GM21390 (cell line): Measurements from ENCODE around the gene ADGRL2.
"Not testable (repeated sequence)": the region's sequence is repeated elsewhere in the genome, so short reads cannot be mapped to it uniquely, and the experiment has no call there.

Experiments used
- ATAC-seq: cut with Tn5 transposase; IDR thresholded peaks from one replicate; pipeline ENCODE4 v1.9.1; 2021; ENCODE audit not compliant: unreplicated experiment

Gene ADGRL2

DNA sequence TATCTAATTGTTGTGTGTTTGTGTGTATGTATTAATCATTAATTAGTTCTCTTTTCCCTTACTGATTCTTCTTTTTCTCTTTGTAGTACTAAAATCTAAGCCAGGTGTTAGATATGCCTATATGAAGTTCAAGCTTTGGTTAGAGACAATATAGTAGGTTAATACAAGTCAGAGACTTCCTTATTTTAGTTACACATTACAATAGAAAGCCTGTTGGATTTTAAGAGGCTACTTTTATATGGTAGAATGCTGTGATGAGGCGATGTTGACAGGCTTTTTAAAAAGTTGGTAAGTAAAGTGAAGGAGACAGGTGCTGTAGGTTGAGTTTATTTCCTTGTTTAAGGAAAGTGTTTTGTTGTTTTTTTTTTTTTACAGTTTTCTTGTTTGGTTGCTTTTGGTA, 45.9 kb downstream of the ADGRL2 start:
- no peak for ATAC-seq

DNA sequence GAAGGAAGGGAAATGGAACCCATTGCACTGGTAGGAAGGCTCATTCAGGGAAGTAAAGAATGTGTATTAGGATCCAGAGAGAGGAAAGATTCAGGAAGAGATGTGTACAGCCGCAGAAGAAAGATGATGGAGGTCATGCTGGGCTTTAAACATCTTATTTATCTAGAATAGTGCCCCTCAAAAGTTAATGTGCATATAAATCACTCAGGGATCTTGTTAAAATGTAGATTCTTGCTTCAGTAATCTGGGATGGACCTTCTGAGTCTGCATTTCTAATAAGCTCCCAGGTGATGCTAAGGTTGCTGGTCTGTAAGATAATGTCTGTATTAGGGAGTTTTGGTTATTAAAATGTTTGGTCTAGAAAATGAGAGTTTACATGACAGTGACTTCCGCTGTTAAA, 46.3 kb downstream of the ADGRL2 start:
- ATAC-seq: no peak

GRCh38 chr1:81848880-81849682, 48.3 kb downstream of the ADGRL2 start:
- ATAC-seq: no peak

DNA sequence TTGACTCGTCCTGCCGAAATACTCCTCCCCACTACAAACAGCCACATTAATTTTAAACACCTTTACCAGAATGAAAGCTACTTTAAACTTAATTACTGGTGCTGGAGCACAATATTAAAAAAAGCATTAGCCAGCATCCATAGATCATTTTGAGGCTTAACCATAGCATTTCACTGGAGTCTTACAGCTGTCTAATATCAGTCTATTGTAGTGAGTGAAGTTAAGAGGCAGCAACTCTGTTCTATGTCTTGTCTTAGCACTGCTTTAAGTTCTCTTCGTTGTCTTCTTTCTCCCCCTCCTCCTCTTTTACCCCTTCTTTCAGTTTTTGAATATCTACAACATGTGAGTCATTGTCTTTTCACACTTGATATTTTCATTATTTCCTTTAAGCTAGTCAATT, 49.3 kb downstream of the ADGRL2 start:
- ATAC-seq: no peak

- ATAC-seq: no peak
Measured at GRCh38 chr1:81850495-81850894, 49.8 kb downstream of the ADGRL2 start.

DNA sequence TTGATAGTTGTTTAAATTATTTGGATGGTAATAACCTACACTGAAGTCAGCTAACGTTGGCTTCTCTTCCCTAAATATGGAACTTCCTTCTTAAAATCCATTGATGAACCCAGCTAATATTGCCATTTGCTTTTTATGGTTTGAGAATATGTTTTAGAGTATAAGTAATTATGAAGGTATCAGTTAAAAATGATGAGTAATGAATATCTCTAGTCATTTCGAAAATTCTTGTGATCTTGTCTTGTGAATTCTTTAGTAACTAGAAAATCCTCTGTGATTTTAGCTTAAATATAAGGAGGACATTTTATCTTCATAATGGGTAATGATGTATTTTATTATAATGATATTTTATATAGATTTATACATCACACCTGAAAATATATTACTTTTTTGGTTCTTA, 50.5 kb downstream of the ADGRL2 start:
- no peak for ATAC-seq

DNA sequence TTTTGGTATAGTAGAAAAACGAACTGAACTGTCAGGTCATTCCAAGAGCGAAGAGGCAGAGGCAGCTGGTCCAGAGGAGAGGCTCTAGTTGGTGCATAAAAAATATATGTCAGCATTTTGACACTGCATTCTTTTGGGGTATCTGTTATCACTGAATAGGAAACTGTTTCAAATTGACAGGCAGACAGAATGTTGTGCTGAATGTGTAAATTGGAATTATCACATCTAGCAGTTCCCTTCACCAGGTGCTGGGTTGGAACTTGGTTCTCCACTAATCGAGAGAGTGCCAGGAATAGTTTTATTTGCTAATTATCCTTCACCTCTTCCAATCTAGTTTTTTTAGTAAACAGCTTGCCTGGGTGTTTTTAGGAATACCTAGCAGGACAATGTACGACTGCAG, 52.2 kb downstream of the ADGRL2 start:
- no peak for ATAC-seq

DNA sequence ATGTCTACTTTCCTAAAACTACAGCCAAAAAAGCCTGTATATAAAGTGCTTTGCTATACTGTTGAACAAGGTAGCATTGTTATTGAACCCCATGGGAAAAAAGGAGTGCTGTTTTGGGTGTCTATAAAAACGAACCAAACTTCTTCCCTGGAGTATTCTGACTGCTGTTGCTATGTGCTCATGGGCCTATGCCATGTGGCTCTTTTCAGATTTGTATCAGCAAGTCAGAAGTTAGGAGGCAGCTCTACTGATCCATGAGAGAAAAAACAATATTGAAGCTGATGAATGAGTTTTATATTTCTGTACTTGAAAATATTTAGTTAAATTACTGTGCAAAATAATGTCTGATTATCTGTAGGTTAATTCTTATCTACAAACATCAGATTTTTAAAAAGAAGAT, 66.5 kb downstream of the ADGRL2 start:
- ATAC-seq: no peak

DNA sequence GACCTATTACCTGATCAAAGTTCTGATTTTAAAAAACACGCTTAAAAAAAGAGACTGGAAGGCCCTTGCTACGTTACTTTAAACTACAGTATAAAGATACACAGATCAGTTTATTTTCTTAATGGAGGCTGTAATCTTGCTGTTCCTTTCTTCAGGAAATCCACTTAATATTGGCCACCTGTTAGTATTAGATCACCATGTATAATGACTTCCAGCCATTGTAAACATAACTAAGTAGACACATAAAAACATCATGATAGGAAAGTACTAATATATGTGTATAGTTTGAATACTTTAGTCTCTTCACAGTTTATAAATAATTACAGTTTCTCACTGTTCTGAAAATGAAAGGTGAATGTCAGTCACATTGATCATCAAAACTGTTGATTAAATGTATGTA, 68.6 kb downstream of the ADGRL2 start:
- ATAC-seq: no peak

DNA sequence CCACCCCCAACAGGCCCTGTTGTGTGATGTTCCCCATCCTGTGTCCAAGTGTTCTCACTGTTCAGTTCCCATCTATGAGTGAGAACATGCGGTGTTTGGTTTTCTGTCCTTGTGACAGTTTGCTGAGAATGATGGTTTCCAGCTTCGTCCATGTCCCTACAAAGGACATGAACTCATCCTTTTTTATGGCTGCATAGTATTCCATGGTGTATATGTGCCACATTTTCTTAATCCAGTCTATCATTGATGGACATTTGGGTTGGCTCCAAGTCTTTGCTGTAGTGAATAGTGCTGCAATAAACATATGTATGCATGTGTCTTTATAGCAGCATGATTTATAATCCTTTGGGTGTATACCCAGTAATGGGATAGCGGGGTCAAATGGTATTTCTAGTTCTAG, 70.4 kb downstream of the ADGRL2 start:
- ATAC-seq: not testable (repeated sequence)

- no peak for ATAC-seq
Measured at GRCh38 chr1:81873946-81874345, 73.2 kb downstream of the ADGRL2 start.

DNA sequence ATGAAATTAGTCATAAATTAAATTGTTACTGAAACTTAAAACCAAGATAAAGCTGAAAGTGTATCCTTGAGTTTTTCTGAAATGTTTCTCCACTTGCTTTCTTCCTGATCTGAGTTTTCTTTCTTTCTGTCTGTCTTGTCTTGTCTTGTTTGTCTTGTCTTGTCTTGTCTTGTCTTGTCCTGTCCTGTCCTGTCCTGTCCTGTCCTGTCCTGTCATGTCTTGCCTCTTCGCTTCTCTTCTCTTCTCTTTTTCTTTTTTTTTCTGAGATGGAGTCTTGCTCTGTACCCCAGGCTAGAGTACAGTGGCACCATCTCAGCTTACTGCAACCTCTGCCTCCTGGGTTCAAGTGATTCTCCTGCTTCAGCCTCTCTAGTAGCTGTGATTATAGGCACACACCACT, 73.7 kb downstream of the ADGRL2 start:
- no peak for ATAC-seq

- ATAC-seq: no peak
Measured at GRCh38 chr1:81874940-81875339, 74.2 kb downstream of the ADGRL2 start.

DNA sequence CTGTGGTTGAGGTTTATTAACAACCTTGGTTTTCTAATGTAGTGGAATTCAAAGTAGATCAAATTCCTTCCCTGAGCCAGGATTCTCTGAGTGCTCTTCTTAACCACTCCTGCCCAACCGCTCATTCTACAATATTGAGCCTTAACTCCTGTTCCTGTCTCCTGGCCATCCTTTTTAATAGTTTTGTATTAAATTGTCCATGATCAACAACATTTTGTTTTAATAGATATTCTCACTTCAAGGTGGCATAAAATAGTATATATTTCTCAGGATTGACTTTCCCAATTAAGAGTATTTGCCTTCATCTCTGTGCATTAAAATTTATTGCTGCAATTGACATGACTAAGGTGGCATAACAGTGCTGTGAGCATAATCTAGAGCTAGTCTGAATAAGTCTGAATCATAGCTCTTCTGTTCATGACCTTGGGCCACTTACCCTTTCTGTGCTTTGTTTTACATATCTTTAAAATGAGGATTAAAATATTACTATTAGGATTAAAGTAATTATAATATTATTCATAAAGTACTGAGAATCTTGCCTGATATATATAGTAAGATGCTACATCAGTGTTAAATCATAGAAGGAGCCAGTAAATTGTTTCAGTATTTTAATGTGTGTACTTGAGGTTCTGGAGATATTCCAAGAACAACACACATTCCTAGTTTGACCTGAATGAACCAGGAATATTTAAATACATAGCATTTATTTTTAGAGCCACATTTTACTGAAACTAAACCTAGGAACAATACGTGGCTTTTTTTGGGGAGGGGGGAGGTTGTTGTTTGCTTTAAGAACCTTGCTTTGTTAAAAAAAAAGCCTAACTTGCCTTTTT, 76.4 kb downstream of the ADGRL2 start:
- no peak for ATAC-seq

DNA sequence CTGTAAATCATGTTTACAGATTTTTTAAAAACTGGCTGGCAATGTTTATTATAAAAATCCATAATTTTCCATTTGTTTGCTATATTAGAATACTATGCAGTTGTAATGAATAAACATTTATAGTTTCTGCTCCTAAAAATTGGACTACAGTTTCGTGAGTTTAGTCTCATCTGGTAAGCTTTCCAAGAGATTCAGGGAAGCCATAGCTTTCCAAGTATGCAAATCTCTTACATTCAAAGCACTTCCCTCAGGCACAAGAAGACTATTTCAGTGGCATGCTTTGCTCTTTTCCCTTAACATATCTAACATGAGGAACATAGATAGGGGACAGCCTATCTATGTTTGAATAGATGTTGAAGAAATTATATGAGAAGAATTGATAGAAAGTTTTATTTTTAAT, 77.2 kb downstream of the ADGRL2 start:
- ATAC-seq: no peak

- ATAC-seq: no peak
Measured at GRCh38 chr1:81878538-81878937, 77.8 kb downstream of the ADGRL2 start.

DNA sequence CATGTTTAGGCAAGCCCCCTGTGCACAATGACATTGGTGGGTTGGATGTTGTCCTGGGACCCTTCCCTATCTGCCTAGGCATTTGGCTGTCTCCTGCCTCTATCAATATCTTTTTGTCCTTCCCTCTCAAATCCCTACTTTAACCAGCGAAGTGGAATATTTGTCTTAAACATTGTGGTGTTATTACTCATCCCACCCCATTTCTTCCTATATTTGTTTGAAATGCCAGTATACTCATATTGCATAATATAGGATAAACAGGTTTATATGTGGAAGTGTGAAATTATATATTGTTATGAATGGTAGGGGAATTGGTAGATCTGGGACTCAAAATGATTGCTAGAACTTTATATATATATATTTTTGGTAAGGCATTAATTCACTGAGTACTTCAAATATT, 80.0 kb downstream of the ADGRL2 start:
- ATAC-seq: no peak

DNA sequence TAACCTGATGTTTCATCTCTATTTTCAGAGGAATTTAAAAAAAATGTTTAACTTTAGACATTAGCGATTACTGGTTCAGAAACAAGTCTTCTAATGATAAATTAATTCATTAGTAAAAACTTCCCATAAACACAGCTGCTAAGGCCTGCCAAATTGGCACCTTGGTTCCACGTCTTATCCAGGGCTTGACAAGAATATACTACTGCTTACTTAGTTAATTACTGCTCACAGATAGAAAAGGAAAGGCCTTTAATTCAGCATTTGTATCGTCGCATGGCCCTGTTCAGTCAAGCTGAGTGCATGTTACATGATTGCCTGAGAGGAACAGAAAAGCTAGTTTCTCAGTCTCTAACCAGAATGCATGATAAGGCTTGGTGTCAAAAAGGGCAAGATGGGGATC, 84.6 kb downstream of the ADGRL2 start:
- no peak for ATAC-seq

GRCh38 chr1:81886292-81886691, 85.6 kb downstream of the ADGRL2 start:
- not testable (repeated sequence) for ATAC-seq

DNA sequence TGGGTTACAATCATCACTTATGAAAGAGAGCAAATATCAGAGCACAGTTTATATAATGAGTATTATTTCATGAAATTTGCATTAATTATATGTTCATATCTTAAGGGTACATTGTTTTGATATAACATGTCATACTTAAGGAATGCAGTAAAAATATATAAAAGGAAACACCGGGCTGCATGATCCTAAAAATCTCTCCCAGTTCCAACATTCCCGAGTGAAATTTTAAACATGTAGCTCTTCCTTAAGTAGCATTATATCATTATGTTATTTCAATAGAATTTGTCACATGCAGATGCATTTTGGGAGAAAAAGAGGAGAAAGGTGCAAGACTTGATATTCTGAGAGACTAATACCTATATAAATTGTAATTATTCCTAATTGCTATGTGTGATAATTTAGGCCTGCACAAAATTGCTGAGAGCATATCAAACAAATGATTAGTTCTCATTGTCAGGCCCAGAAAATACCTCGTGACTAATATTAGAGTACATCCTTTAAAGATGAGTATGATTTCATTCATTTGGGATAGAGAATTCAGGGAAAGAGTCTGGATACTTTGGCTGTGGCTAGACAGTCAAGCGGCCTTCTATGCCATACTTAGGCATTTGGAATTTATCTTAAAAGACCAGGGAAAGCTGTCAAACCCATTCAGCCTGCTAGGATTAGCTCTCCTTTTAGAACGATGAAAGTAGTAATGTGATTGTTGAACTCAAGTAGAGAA, 86.8 kb downstream of the ADGRL2 start:
- ATAC-seq: no peak

- no peak for ATAC-seq
Measured at GRCh38 chr1:81889166-81889565, 88.4 kb downstream of the ADGRL2 start.

DNA sequence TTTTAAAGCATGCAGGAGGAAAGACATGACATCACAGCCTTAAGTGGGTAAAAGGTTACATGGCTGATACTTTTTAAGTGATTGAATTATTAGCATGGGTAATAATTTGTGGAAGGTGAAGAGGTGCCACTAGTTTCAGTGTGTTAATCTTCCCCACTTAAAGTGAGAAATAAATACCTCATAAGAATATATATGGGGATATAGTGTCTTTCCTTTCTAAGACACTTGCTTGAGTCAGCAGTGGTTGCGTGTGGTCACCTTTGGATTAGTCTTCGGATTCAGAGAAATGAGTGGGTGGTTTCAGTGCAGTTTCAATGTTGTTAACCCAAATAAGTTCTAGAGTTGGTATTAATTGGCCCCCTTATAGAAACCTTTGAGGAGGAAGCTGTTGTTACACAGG, 94.1 kb downstream of the ADGRL2 start:
- no peak for ATAC-seq
